Measurements from ENCODE around the gene SGSM2. TPM values are rescaled to one million over a fixed set of nuclear protein-coding genes. Genes with fewer than 3 reads are reported as not detected.

Gene SGSM2
- polyA plus RNA-seq, 3 donors: 3.0 to 130 (median 3.5) TPM

DNA sequence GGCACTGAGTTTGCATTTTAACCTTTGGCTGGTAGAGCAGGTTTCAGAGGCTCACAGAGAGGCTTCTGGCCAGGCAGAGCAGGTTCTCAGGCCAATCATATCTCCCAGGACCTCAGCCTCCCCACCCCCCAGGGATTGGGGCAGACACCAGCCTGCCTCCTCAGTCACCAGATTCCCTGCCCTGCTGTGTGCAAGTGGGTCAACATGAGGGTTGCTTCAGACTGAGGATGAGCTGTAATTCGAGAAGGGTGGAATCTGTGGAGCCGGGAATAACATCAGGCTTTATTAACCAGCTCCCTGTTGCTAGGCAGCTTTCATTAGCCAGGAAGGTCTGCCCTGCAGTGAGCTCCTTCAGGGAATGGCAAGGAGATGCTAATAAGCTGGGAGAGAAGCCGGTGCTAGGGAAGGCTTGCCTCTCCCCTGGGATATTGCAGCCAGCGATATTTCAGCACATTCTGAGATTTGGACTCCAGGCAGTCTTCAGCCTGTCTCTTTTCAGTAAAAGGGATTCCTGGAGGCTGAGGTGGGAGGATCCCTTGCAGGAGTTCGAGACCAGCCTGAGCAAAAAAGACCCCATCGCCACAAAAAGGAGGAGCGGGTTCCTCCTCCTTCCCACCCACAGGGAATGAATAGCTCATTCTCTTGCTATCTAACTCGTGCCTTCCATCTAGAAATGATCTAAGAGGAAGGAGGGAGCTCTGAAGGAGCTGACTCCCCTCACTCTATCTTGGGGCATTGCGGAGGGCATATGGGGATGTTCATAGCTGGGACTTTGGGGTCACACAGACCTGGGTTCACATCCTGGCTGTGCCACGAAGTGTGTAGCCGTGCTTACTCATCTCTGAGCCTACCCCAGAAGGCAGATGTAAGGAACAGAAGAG, 10.7 kb downstream of the SGSM2 start:
- DNase-seq: no peak
- peaks cover 0 to 1% (median 0%) of the 10 kb centered on the region in 3 donors for H3K27me3 Mint-ChIP-seq (ENCODE audit: low read depth in 3 of 3)
- Histone ChIP-seq H3K4me2 (replicated peaks; ENCODE audit: extremely low read depth, low read length, poor library complexity, severe bottlenecking) (no peak overlapping the region), H3K9ac (ENCODE audit: insufficient read depth, low read length, poor library complexity, severe bottlenecking) (no peak overlapping the region), H3K4me1 (ENCODE audit: control insufficient read depth in 1 of 2, insufficient read depth in 2 of 2, low read length in 2 of 2) (no peaks in the 10 kb centered on the region), H3K27ac (ENCODE audit: low read depth in 1 of 2, low read length in 2 of 2) (no peak overlapping the region), H3K36me3 (replicated peaks in 1 of 2; ENCODE audit: control insufficient read depth in 1 of 2, insufficient read depth in 2 of 2, low read length in 2 of 2) (peaks cover 0 to 24% of the 10 kb centered on the region in 2 donors), H2AFZ (ENCODE audit: insufficient read depth, low read depth, low read length, poor library complexity, severe bottlenecking) (no peak overlapping the region), H4K20me1 (ENCODE audit: insufficient read depth, low read length) (no peaks in the 10 kb centered on the region), H3K79me2 (ENCODE audit: insufficient read depth, low read length) (no peaks in the 10 kb centered on the region), H3K27me3 (ENCODE audit: control insufficient read depth in 2 of 2, insufficient read depth in 2 of 2, low read length in 2 of 2) (no peaks in the 10 kb centered on the region), H3K9me3 (replicated peaks in 1 of 2; ENCODE audit: control insufficient read depth in 1 of 2, insufficient read depth in 1 of 2, low read length in 2 of 2) (no peaks in the 10 kb centered on the region), H3K4me3 (replicated peaks in 1 of 3; ENCODE audit: low read depth in 2 of 3, low read length in 3 of 3) (no peak overlapping the region)
- intact Hi-C loops (cut with micrococcal nuclease): no loop called here
- TF ChIP-seq, protein P1, sequence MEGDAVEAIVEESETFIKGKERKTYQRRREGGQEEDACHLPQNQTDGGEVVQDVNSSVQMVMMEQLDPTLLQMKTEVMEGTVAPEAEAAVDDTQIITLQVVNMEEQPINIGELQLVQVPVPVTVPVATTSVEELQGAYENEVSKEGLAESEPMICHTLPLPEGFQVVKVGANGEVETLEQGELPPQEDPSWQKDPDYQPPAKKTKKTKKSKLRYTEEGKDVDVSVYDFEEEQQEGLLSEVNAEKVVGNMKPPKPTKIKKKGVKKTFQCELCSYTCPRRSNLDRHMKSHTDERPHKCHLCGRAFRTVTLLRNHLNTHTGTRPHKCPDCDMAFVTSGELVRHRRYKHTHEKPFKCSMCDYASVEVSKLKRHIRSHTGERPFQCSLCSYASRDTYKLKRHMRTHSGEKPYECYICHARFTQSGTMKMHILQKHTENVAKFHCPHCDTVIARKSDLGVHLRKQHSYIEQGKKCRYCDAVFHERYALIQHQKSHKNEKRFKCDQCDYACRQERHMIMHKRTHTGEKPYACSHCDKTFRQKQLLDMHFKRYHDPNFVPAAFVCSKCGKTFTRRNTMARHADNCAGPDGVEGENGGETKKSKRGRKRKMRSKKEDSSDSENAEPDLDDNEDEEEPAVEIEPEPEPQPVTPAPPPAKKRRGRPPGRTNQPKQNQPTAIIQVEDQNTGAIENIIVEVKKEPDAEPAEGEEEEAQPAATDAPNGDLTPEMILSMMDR (IDR thresholded peaks at IDR 0.05): no peak
- 98% methylated on average over 5 of the region's 11 CpGs for WGBS (ENCODE audit: insufficient coverage)
- H3K4me3 Mint-ChIP-seq: no peak overlapping the region
- H3K9me3 Mint-ChIP-seq: no peaks in the 10 kb centered on the region
- peaks cover 17 to 25% of the 10 kb centered on the region in 2 donors for H3K36me3 Mint-ChIP-seq
- H3K27ac Mint-ChIP-seq: no peak overlapping the region
- no peaks in the 10 kb centered on the region for H3K4me1 Mint-ChIP-seq

DNA sequence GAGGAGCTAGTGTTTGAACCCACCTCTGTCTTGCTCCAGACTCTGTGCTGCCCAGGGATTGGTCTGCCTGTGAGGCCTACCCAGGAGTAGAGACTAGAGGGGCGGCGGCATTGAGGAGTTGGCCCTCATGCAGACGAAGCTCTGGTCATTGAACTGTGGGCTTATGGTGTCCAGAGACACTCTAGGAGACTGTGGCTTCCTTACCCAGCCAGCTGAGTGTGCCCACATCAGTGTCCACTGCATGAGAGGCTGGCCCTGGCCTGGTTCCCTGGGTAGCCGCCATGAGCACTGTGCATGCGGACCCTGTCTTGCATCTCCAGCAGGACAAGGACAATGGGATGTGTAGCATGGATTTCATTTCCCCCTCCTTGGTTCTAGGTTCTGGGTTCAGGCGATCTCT, 14.0 kb downstream of the SGSM2 start:
- Histone ChIP-seq H3K36me3 (replicated peaks in 1 of 2; ENCODE audit: control insufficient read depth in 1 of 2, insufficient read depth in 2 of 2, low read length in 2 of 2) (no peaks in the 10 kb centered on the region), H3K9ac (ENCODE audit: insufficient read depth, low read length, poor library complexity, severe bottlenecking) (no peak overlapping the region), H4K20me1 (ENCODE audit: insufficient read depth, low read length) (no peaks in the 10 kb centered on the region), H3K9me3 (replicated peaks in 1 of 2; ENCODE audit: control insufficient read depth in 1 of 2, insufficient read depth in 1 of 2, low read length in 2 of 2) (no peaks in the 10 kb centered on the region), H3K4me2 (replicated peaks; ENCODE audit: extremely low read depth, low read length, poor library complexity, severe bottlenecking) (no peak overlapping the region), H3K27me3 (ENCODE audit: control insufficient read depth in 2 of 2, insufficient read depth in 2 of 2, low read length in 2 of 2) (no peaks in the 10 kb centered on the region), H3K4me3 (replicated peaks in 1 of 3; ENCODE audit: low read depth in 2 of 3, low read length in 3 of 3) (no peak overlapping the region), H3K4me1 (ENCODE audit: control insufficient read depth in 1 of 2, insufficient read depth in 2 of 2, low read length in 2 of 2) (no peaks in the 10 kb centered on the region), H2AFZ (ENCODE audit: insufficient read depth, low read depth, low read length, poor library complexity, severe bottlenecking) (no peak overlapping the region), H3K27ac (ENCODE audit: low read depth in 1 of 2, low read length in 2 of 2) (no peak overlapping the region), H3K79me2 (ENCODE audit: insufficient read depth, low read length) (no peaks in the 10 kb centered on the region)
- 100% methylated on average over 6 of the region's 6 CpGs for WGBS (ENCODE audit: insufficient coverage)
- H3K4me1 Mint-ChIP-seq: no peaks in the 10 kb centered on the region
- H3K27me3 Mint-ChIP-seq (ENCODE audit: low read depth in 3 of 3): peaks cover 0 to 1% (median 0%) of the 10 kb centered on the region in 3 donors
- no peak for DNase-seq
- no peak overlapping the region for H3K4me3 Mint-ChIP-seq
- no peak overlapping the region for H3K27ac Mint-ChIP-seq
- peaks cover 0 to 7% of the 10 kb centered on the region in 2 donors for H3K36me3 Mint-ChIP-seq
- intact Hi-C loops (cut with micrococcal nuclease): loop anchor here in 1 of 2 donors (5.0 kb wide), 1 partner anchor 299 kb away; no protein-coding TSS in a partner anchor
- TF ChIP-seq, protein P1 (IDR thresholded peaks at IDR 0.05): no peak
- H3K9me3 Mint-ChIP-seq: no peaks in the 10 kb centered on the region

Measured in CD14-positive monocyte (primary cell).